Measurements from ENCODE around the gene FAM229B. TPM values are rescaled to one million over a fixed set of nuclear protein-coding genes. Genes with fewer than 3 reads are reported as not detected.
A peak's percentile ranks its signal among the peaks of the same experiment; 100 is the strongest.

Gene FAM229B
- total and polyA plus RNA-seq, 2 of the 8 experiments (the other 6 are each of a cell fraction or from before 2014, with no cell fraction given), result 10.0 to 10.4 TPM

DNA sequence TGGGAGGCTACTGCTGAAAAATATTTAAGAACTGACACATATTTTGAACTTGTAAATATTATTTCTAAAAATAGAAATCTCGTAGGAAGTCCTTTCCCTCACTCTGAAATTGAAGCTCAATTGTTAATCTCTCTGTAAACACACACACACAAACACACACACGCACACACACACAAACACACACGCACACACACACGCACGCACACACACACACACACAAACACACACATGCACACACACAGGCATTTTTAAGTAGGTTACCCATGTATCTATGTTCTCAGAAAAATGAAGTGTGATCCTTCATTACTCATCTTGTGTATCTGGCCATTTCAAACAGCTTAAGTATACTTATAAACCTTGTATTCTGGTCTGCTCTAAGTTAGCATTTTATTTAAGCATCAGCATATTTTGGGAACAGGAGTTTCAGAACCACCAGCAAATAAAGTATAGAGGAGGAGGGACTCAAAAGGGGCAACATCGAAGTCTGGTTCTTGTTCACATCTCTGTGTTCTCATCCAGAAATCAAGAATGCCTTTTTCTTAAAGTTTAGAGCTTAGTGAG, 21.9 kb upstream of the FAM229B start:
- POLR2A ChIA-PET (ENCODE audit: partially characterized antibody), result no interaction called here
- Histone ChIP-seq H3K56ac (replicated peaks; ENCODE audit: insufficient read length, low read depth, low read length) (peak overlapping the region; percentile 40), H3K4ac (replicated peaks; ENCODE audit: insufficient read length, low read depth, low read length) (no peak overlapping the region), H3K27me3 (replicated peaks in 1 of 4; ENCODE audit: control insufficient read depth in 3 of 4, extremely low read depth in 1 of 4, insufficient read depth in 3 of 4, low read length in 3 of 4) (no peaks in the 10 kb centered on the region), H2BK12ac (ENCODE audit: low read depth, low read length) (no peak overlapping the region), H3K9ac (replicated peaks in 1 of 4; ENCODE audit: extremely low read depth in 1 of 4, low read depth in 3 of 4, low read length in 3 of 4) (no peak overlapping the region), H4K20me1 (replicated peaks in 1 of 2; ENCODE audit: control insufficient read depth in 1 of 2, insufficient read depth in 2 of 2, low read length in 2 of 2) (no peaks in the 10 kb centered on the region), H3K4me2 (ENCODE audit: insufficient read depth in 1 of 2, low read depth in 2 of 2, low read length in 2 of 2) (no peak overlapping the region), H2BK5ac (ENCODE audit: low read depth, low read length) (no peak overlapping the region), H4K5ac (ENCODE audit: insufficient read length, low read depth, low read length) (no peak overlapping the region), H3K27ac (ENCODE audit: low read depth, low read length) (no peak overlapping the region), H3K36me3 (ENCODE audit: control insufficient read depth in 2 of 4, insufficient read depth in 4 of 4, low read length in 3 of 4) (no peaks in the 10 kb centered on the region; a peak in 1 of 8 replicates), H3K9me3 (ENCODE audit: insufficient read depth in 2 of 2, low read depth in 1 of 2, low read length in 1 of 2) (no peaks in the 10 kb centered on the region; a peak in 1 of 4 replicates), H2AFZ (ENCODE audit: low read length) (no peak overlapping the region), H2BK120ac (replicated peaks; ENCODE audit: low read depth, low read length) (no peak overlapping the region), H3K23me2 (ENCODE audit: low read depth, low read length) (peaks cover 2% of the 10 kb centered on the region; the same call in 1 of the 2 replicates), H4K8ac (ENCODE audit: extremely low read depth, insufficient read depth, low read length) (no peak overlapping the region), H4K91ac (replicated peaks; ENCODE audit: insufficient read length, low read length) (no peak overlapping the region), H2BK20ac (ENCODE audit: low read length) (no peak overlapping the region), H2BK15ac (ENCODE audit: low read length) (no peak overlapping the region), H3K23ac (ENCODE audit: insufficient read length) (no peak overlapping the region), H3K18ac (ENCODE audit: extremely low read depth, low read length) (no peak overlapping the region), H3K4me3 (ENCODE audit: extremely low read depth in 1 of 4, insufficient read depth in 2 of 4, low read depth in 3 of 4, low read length in 4 of 4) (no peak overlapping the region), H3K14ac (ENCODE audit: insufficient read length) (no peak overlapping the region), H3K79me1 (ENCODE audit: low read depth, low read length) (no peaks in the 10 kb centered on the region), H3K4me1 (replicated peaks in 1 of 4; ENCODE audit: control insufficient read depth in 3 of 4, insufficient read depth in 4 of 4, low read length in 3 of 4) (no peaks in the 10 kb centered on the region), H3K79me2 (ENCODE audit: control insufficient read depth in 1 of 2, insufficient read depth in 2 of 2, low read length in 2 of 2) (no peaks in the 10 kb centered on the region), H2AK5ac (ENCODE audit: low read depth, low read length) (no peak overlapping the region)
- CTCF ChIA-PET (ENCODE audit: partially characterized antibody), result interaction anchor here (0.6 to 0.9 kb wide), 2 partner anchors 95 to 1338 kb away, joined by 3 read pairs; no protein-coding TSS in a partner anchor
- DNase-seq (ENCODE audit: low read depth in 1 of 2, low spot score in 2 of 2) (no peak), FAIRE-seq (no peak)
- 86% methylated on average over 6 of the region's 6 CpGs; no CpG with 5 or more reads in 1 of the 2 experiments for WGBS, 2 experiments (ENCODE audit: extremely low coverage in 1 of 2, insufficient coverage in 1 of 2, insufficient read length in 1 of 2, insufficient replicate concordance in 2 of 2, low coverage in 1 of 2, low lambda C conversion rate in 2 of 2, missing lambda C conversion rate in 1 of 2)
- TF ChIP-seq HDAC2 (IDR thresholded peaks at IDR 0.05; ENCODE audit: borderline replicate concordance in 1 of 2, low read depth in 2 of 2, low read length in 2 of 2) (no peak), CBX5 (IDR thresholded peaks at IDR 0.05; ENCODE audit: low read depth, low read length) (no peak), TAF7 (optimal IDR thresholded peaks at IDR 0.05; ENCODE audit: borderline replicate concordance, low read depth, low read length) (no peak), USF2 (IDR thresholded peaks at IDR 0.05; ENCODE audit: low read length) (no peak), SP4 (IDR thresholded peaks at IDR 0.05; ENCODE audit: low read length) (no peak), YY1 (IDR thresholded peaks at IDR 0.05; ENCODE audit: low read depth, low read length) (no peak), POU5F1 (IDR thresholded peaks at IDR 0.05; ENCODE audit: low read depth, low read length) (no peak), RAD21 (IDR thresholded peaks at IDR 0.05 in 1 of 2, conservative IDR thresholded peaks at IDR 0.05 in 1 of 2; ENCODE audit: low read depth in 2 of 2, low read length in 2 of 2) (no peak), BRCA1 (IDR thresholded peaks at IDR 0.05; ENCODE audit: low read depth, low read length) (no peak)

Measured in H1 (cell line).